ENCODE measurements around the gene ZFP69B. TPM values are rescaled to one million over a fixed set of nuclear protein-coding genes. Genes with fewer than 3 reads are reported as not detected.

Gene ZFP69B
- total and polyA plus RNA-seq, 9 donors, result 0.60 to 3.4 (median 1.2) TPM

DNA sequence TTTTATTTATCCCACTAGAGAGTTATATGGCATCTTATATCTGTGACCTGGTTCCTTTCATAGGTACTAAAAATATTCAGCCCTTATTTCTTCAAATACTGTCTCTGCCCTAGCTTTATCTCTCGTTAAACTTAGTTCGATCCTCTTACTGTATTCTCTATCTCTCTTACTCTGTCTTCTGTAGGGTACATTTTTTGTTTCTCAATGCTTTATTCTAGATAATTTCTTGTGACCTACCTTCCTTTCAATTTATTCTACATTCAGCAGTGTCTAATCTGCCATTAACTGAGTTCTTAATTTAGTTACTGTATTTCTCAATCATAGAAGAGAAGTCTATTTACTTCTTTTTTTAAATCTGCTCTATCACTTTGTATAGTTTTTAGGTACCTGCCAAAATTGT, 25.0 kb downstream of the ZFP69B start:
- H3K4me1 ChIP-seq (ENCODE audit: insufficient read depth), result peaks cover 2% of the 10 kb centered on the region
- TF ChIP-seq EP300 (IDR thresholded peaks at IDR 0.05) (no peak), POLR2A (IDR thresholded peaks at IDR 0.05) (no peak)
- TF ChIP-seq, protein P1, sequence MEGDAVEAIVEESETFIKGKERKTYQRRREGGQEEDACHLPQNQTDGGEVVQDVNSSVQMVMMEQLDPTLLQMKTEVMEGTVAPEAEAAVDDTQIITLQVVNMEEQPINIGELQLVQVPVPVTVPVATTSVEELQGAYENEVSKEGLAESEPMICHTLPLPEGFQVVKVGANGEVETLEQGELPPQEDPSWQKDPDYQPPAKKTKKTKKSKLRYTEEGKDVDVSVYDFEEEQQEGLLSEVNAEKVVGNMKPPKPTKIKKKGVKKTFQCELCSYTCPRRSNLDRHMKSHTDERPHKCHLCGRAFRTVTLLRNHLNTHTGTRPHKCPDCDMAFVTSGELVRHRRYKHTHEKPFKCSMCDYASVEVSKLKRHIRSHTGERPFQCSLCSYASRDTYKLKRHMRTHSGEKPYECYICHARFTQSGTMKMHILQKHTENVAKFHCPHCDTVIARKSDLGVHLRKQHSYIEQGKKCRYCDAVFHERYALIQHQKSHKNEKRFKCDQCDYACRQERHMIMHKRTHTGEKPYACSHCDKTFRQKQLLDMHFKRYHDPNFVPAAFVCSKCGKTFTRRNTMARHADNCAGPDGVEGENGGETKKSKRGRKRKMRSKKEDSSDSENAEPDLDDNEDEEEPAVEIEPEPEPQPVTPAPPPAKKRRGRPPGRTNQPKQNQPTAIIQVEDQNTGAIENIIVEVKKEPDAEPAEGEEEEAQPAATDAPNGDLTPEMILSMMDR (IDR thresholded peaks at IDR 0.05), result no peak
- no peaks in the 10 kb centered on the region for H3K36me3 ChIP-seq
- no peaks in the 10 kb centered on the region for H3K27me3 ChIP-seq
- no peak overlapping the region for H3K27ac ChIP-seq
- no peak overlapping the region for H3K4me3 ChIP-seq
- H3K9me3 ChIP-seq, result no peaks in the 10 kb centered on the region
- DNase-seq, result no peak
- 90 to 93% (median 92%) methylated on average over 2 of the region's 2 CpGs for WGBS, 3 donors
- intact Hi-C loops (cut with DNase I), result no loop called here

DNA sequence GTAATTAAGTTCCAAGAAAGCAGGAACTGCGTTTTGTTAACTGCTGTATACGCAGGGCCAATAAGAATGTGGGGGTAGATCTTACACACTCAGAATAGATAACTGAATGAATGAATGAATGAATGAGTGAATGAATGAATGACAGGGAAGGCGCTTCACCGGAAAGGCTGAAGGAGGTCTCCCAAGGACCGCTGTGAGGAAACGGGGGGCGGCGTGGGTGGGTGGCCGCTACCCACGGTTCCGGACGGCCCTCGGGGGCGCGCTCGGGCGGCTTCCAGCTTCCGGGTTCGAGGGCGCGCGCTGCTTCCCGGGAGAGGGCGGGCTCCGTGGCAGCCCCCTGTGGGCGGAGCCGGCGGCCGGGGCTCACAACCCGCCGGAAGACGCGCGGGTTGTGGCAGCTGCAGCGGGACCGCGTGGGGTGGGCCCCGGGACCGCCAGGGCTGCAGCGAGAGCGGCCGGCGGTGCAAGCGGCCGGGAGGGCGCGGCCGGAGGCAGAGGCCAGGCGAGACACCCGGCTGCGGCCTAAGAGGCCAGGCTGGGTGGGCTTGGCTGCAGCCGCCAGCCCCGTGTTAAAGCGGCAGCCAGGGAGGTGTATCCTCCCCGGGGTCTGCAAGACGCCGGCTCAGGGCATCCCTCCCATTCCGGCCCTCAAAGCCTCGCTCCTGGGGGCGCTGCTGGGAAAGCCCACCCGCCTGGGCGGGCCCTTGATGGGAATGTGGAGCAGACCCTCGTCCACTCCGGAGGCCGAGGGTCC, 26.8 kb downstream of the ZFP69B start, which contains the start of gene ZFP69:
Gene ZFP69 (plus strand): TSS at position 367 of the 754 bp plus-strand sequence. CDS start 2,072 bp downstream, outside the sequence.
- H3K9me3 ChIP-seq, result no peaks in the 10 kb centered on the region
- H3K27me3 ChIP-seq, result no peaks in the 10 kb centered on the region
- intact Hi-C loops (cut with DNase I), result no loop called here
- H3K36me3 ChIP-seq, result no peaks in the 10 kb centered on the region
- H3K4me3 ChIP-seq, result peak within 1 kb of the TSS; percentile 66
- no peak for TF ChIP-seq EP300 (IDR thresholded peaks at IDR 0.05)
- peak; percentile 59 to 84 (median 76) for DNase-seq
- H3K27ac ChIP-seq, result no peak within 1 kb of the TSS
- H3K4me1 ChIP-seq (ENCODE audit: insufficient read depth), result peaks cover 2% of the 10 kb centered on the region
- WGBS, 3 donors, result 0 to 1% (median 1%) methylated on average over 45 to 65 of the region's 65 CpGs

DNA sequence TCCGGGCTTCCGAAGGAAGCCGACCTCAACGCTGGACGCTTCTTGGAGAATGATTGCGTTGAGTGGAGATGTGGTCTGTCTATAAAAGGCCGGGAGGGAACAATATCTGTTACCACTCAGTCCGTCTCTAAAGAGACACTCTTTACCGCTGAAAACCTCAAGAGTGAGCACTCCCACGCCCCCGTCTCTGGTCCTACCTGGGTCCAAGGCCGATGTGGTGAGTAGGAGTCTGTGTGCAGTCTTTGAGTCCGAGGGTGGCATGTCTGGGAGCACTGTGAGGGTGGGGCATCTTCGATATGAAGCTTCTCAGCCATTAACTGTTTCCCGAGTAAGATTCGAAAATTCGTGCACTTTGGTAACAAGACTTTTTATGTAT, 27.4 kb downstream of the ZFP69B start:
- intact Hi-C loops (cut with DNase I), result no loop called here
- H3K36me3 ChIP-seq, result no peaks in the 10 kb centered on the region
- no peaks in the 10 kb centered on the region for H3K27me3 ChIP-seq
- H3K27ac ChIP-seq, result no peak overlapping the region
- peak in 2 of 5 donors; percentile 10 to 34 for DNase-seq
- peaks cover 2% of the 10 kb centered on the region for H3K4me1 ChIP-seq (ENCODE audit: insufficient read depth)
- no peaks in the 10 kb centered on the region for H3K9me3 ChIP-seq
- H3K4me3 ChIP-seq, result peak overlapping the region; percentile 66
- 0 to 2% (median 1%) methylated on average over 17 of the region's 17 CpGs for WGBS, 3 donors
- no peak for TF ChIP-seq POLR2A (IDR thresholded peaks at IDR 0.05)
- TF ChIP-seq EP300 (IDR thresholded peaks at IDR 0.05), result no peak
- TF ChIP-seq, protein P1 (IDR thresholded peaks at IDR 0.05), result no peak

DNA sequence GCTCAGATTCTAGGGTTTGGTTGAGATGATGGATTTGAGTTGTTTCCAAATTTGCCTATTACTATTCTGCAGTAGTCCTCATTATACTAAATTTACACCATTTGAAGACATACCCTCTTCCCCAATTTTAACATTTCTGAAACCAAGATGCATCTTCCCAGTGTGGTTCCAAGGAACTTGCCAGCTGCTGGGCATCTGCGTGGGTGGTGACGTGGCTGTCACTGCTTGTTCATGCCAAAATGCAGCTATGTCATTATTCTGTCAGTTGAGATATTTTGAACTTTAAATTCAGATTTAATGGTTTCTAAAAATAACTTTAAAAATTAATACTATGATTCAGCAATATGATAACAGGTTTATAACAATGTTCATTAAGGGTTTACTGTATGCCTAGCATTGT, 28.0 kb downstream of the ZFP69B start:
- no peaks in the 10 kb centered on the region for H3K9me3 ChIP-seq
- peak overlapping the region; percentile 66 for H3K4me3 ChIP-seq
- DNase-seq, result no peak
- H3K27ac ChIP-seq, result no peak overlapping the region
- WGBS, 3 donors, result 58 to 66% (median 59%) methylated on average over 2 of the region's 2 CpGs
- no peaks in the 10 kb centered on the region for H3K27me3 ChIP-seq
- H3K4me1 ChIP-seq (ENCODE audit: insufficient read depth), result peaks cover 2% of the 10 kb centered on the region
- TF ChIP-seq, protein P1 (IDR thresholded peaks at IDR 0.05), result no peak
- no peak for TF ChIP-seq POLR2A (IDR thresholded peaks at IDR 0.05)
- TF ChIP-seq EP300 (IDR thresholded peaks at IDR 0.05), result no peak
- intact Hi-C loops (cut with DNase I), result no loop called here
- no peaks in the 10 kb centered on the region for H3K36me3 ChIP-seq

DNA sequence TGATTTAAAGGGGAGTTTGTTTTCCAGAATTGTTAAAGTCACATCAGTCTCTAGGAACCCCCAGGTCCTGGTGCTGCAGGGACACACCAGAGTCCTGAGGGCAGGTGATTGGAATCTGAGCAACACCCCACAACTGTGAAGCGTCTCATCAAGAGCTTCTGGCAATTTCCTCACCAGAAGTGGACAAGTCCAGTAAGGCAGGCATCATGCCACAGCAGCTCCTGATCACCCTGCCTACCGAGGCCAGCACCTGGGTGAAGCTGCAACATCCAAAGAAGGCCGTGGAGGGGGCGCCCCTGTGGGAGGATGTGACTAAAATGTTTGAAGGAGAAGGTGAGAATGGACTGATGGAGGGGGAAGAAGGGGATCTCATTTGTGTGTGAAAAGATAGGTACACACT, 28.9 kb downstream of the ZFP69B start:
- intact Hi-C loops (cut with DNase I), result no loop called here
- no peak overlapping the region for H3K4me3 ChIP-seq
- H3K4me1 ChIP-seq (ENCODE audit: insufficient read depth), result peaks cover 2% of the 10 kb centered on the region
- H3K9me3 ChIP-seq, result peaks cover 0 to 1% of the 10 kb centered on the region in 2 donors
- TF ChIP-seq, protein P1 (IDR thresholded peaks at IDR 0.05), result no peak
- no peak for TF ChIP-seq POLR2A (IDR thresholded peaks at IDR 0.05)
- TF ChIP-seq EP300 (IDR thresholded peaks at IDR 0.05), result no peak
- WGBS, 3 donors, result 86 to 96% (median 88%) methylated on average over 4 of the region's 4 CpGs
- H3K27ac ChIP-seq, result no peak overlapping the region
- H3K27me3 ChIP-seq, result no peaks in the 10 kb centered on the region
- DNase-seq, result no peak
- no peaks in the 10 kb centered on the region for H3K36me3 ChIP-seq
